ENCODE results near the gene MRLN. TPM values are rescaled to one million over a fixed set of nuclear protein-coding genes. Genes with fewer than 3 reads are reported as not detected.

The MRLN gene
- total and polyA plus RNA-seq, 2 of the 8 experiments (the other 6 are each of a cell fraction or from before 2014, with no cell fraction given): 0.21 TPM; not detected in 1

- FAIRE-seq: no peak
- H3K79me1 ChIP-seq (ENCODE audit: low read depth, low read length): no peaks in the 10 kb centered on the region
- no peak overlapping the region for H3K9ac ChIP-seq (replicated peaks in 1 of 4; ENCODE audit: extremely low read depth in 1 of 4, low read depth in 3 of 4, low read length in 3 of 4)
- H3K27ac ChIP-seq (ENCODE audit: low read depth, low read length): no peak overlapping the region
- peaks cover 0 to 1% (median 0%) of the 10 kb centered on the region in 4 experiments; a peak in 1 of 7 replicates for H3K27me3 ChIP-seq (replicated peaks in 1 of 4; ENCODE audit: control insufficient read depth in 3 of 4, extremely low read depth in 1 of 4, insufficient read depth in 3 of 4, low read length in 3 of 4)
- 85% methylated on average over 2 of the region's 2 CpGs; no CpG with 5 or more reads in 1 of the 2 experiments for WGBS, 2 experiments (ENCODE audit: extremely low coverage in 1 of 2, insufficient coverage in 1 of 2, insufficient read length in 1 of 2, insufficient replicate concordance in 2 of 2, low coverage in 1 of 2, low lambda C conversion rate in 2 of 2, missing lambda C conversion rate in 1 of 2)
- no peak overlapping the region for H2BK5ac ChIP-seq (ENCODE audit: low read depth, low read length)
- peaks cover 0 to 3% of the 10 kb centered on the region in 2 experiments; a peak in 2 of 4 replicates for H3K9me3 ChIP-seq (ENCODE audit: insufficient read depth in 2 of 2, low read depth in 1 of 2, low read length in 1 of 2)
- no peaks in the 10 kb centered on the region for H3K23me2 ChIP-seq (ENCODE audit: low read depth, low read length)
- no peak overlapping the region for H3K23ac ChIP-seq (ENCODE audit: insufficient read length)
- H3K4me2 ChIP-seq (ENCODE audit: insufficient read depth in 1 of 2, low read depth in 2 of 2, low read length in 2 of 2): no peak overlapping the region
- ChIA-PET POLR2A (ENCODE audit: partially characterized antibody) (interaction anchor here (0.8 kb wide), 1 partner anchor 8 kb away, joined by 4 read pairs; the partner anchor contains the start of gene SLC16A9), CTCF (ENCODE audit: partially characterized antibody) (interaction anchor here (0.6 to 1.8 kb wide), 10 partner anchors 9 to 116 kb away, joined by 3 to 7 read pairs (median 3); partner anchors contain the start of gene SLC16A9)
- no peak overlapping the region for H2BK15ac ChIP-seq (ENCODE audit: low read length)
- no peaks in the 10 kb centered on the region for H3K79me2 ChIP-seq (ENCODE audit: control insufficient read depth in 1 of 2, insufficient read depth in 2 of 2, low read length in 2 of 2)
- DNase-seq (ENCODE audit: low read depth in 1 of 2, low spot score in 2 of 2): no peak
- no peak overlapping the region for H3K4ac ChIP-seq (replicated peaks; ENCODE audit: insufficient read length, low read depth, low read length)
- H2AK5ac ChIP-seq (ENCODE audit: low read depth, low read length): no peak overlapping the region
- H2BK20ac ChIP-seq (ENCODE audit: low read length): no peak overlapping the region
- H2BK12ac ChIP-seq (ENCODE audit: low read depth, low read length): no peak overlapping the region
- no peaks in the 10 kb centered on the region for H3K36me3 ChIP-seq (ENCODE audit: control insufficient read depth in 2 of 4, insufficient read depth in 4 of 4, low read length in 3 of 4)
- H4K20me1 ChIP-seq (replicated peaks in 1 of 2; ENCODE audit: control insufficient read depth in 1 of 2, insufficient read depth in 2 of 2, low read length in 2 of 2): no peaks in the 10 kb centered on the region
- no peaks in the 10 kb centered on the region for H3K4me1 ChIP-seq (replicated peaks in 1 of 4; ENCODE audit: control insufficient read depth in 3 of 4, insufficient read depth in 4 of 4, low read length in 3 of 4)
- H2AFZ ChIP-seq (ENCODE audit: low read length): no peak overlapping the region
- H3K4me3 ChIP-seq (ENCODE audit: extremely low read depth in 1 of 4, insufficient read depth in 2 of 4, low read depth in 3 of 4, low read length in 4 of 4): no peak overlapping the region
- H3K56ac ChIP-seq (replicated peaks; ENCODE audit: insufficient read length, low read depth, low read length): no peak overlapping the region
- no peak overlapping the region for H3K18ac ChIP-seq (ENCODE audit: extremely low read depth, low read length)
- no peak overlapping the region for H2BK120ac ChIP-seq (replicated peaks; ENCODE audit: low read depth, low read length)
- H4K5ac ChIP-seq (ENCODE audit: insufficient read length, low read depth, low read length): no peak overlapping the region
- no peak overlapping the region for H3K14ac ChIP-seq (ENCODE audit: insufficient read length)
- H4K8ac ChIP-seq (ENCODE audit: extremely low read depth, insufficient read depth, low read length): no peak overlapping the region
- H4K91ac ChIP-seq (replicated peaks; ENCODE audit: insufficient read length, low read length): no peak overlapping the region
- TF ChIP-seq CHD1 (IDR thresholded peaks at IDR 0.05; ENCODE audit: low read depth, low read length): no peak
- TF ChIP-seq RBBP5 (IDR thresholded peaks at IDR 0.05; ENCODE audit: borderline replicate concordance, low read depth, low read length): no peak
- TF ChIP-seq KDM4A (IDR thresholded peaks at IDR 0.05; ENCODE audit: low read depth, low read length, severe bottlenecking): no peak
- no peak for TF ChIP-seq EZH2 (IDR thresholded peaks at IDR 0.05; ENCODE audit: low read depth, low read length, severe bottlenecking)
- no peak for TF ChIP-seq BRCA1 (IDR thresholded peaks at IDR 0.05; ENCODE audit: low read depth, low read length)
- TF ChIP-seq GABPA (IDR thresholded peaks at IDR 0.05; ENCODE audit: borderline replicate concordance, insufficient read depth, low read length): no peak
- TF ChIP-seq SP1 (IDR thresholded peaks at IDR 0.05; ENCODE audit: low read depth, low read length): no peak
- no peak for TF ChIP-seq ZNF274 (IDR thresholded peaks at IDR 0.05; ENCODE audit: borderline replicate concordance, extremely low read depth, low read length)
- TF ChIP-seq BCL11A (IDR thresholded peaks at IDR 0.05; ENCODE audit: low read depth in 2 of 2, low read length in 2 of 2): no peak
- TF ChIP-seq TAF7 (optimal IDR thresholded peaks at IDR 0.05; ENCODE audit: borderline replicate concordance, low read depth, low read length): no peak
- TF ChIP-seq ATF2 (IDR thresholded peaks at IDR 0.05; ENCODE audit: low read length): no peak
- no peak for TF ChIP-seq TEAD4 (IDR thresholded peaks at IDR 0.05; ENCODE audit: low read depth, low read length)
Observed at GRCh38 chr10:59718257-59718656, 35.0 kb downstream of the MRLN start.

Data from H1 (cell line).